Right kidney (tissue), 1 donor: Measurements from ENCODE around the gene LCN15.

Experiments used
- DNase-seq: peaks from one replicate; pipeline ENCODE4 v3.0.0-alpha.2; 2016

The LCN15 gene

DNA sequence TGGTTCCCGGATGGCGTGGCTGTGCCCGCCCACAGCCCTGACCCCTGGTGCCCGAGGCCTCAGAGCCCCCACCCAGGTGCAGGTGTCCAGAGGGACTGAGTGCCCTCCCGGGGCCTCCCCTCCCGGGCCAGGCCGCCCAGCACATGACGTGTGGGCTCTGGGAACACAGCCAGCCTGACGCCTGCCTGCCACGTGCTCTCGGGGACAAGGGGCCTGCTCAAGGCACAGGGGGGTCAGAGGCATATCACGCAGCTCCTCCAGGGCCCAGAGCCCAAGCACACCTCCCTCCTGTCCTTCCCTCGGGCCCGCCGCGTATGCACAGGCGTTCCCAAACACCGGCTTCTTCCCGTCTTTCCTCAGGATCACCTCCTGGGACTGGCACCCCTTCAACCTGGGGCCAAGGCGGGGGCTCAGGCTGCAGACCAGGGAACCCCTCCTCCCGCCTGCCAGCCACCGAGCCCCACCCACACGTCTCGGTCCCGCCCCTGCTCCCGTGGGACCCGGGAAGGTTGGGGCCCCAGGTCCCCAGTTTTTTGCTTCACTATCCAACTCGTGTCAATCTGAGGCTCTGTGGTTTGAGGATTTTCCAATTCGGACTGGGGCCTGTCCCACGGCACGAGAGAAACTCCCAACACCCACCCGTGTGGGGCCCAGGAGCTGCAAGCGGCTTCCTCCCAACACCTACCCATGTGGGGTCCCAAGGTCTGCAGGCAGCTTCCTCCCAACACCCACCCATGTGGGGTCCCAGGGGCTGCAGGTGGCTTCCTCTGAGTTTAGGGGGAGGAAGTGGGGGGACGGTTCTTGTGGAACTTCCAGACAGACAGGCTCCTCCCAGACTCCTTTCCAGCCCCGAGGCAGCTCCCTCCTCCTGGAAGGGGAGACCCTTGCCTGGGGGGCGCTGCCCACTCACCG, 23.1 kb downstream of the LCN15 start:
- no peak for DNase-seq

DNA sequence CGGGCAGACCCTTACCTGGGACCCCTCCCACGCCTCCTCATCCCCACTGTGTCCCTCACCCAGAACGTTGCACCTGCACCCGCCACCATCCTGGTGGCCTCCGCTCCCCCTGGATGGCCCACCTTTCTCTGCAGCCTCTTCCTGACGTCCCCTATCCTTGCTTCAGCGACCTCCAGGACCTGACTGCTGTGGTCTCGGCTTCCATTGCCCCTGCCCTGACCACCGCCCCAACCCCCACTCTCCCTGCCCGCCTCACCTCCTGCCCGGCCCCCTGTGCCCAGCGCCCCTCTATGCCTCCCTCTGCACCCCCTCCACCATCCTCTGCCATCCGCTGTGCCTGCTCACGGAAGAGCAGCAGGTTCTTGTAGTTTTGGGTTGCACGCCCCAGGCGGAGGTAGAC, 23.8 kb downstream of the LCN15 start:
- no peak for DNase-seq

DNA sequence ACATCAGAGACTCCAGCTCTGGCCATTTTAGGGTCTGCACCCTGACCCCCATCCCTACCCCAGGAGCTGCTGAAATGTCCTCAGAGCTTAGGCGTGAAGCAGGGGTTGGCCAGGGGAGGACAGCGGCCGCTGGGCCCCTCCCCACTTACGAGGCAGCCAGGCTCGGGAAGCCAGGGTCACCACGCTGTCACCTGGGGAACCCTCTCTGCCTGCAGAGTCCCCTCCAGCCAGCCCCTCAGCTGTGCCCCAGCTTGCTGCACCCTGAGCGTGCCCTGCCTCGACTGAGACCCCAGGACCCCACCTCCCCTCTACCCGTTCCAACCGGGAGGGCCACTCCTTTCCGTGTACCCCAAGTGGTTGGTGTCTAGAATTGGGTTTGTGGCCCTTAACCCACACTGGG, 24.2 kb downstream of the LCN15 start:
- no peak for DNase-seq

DNA sequence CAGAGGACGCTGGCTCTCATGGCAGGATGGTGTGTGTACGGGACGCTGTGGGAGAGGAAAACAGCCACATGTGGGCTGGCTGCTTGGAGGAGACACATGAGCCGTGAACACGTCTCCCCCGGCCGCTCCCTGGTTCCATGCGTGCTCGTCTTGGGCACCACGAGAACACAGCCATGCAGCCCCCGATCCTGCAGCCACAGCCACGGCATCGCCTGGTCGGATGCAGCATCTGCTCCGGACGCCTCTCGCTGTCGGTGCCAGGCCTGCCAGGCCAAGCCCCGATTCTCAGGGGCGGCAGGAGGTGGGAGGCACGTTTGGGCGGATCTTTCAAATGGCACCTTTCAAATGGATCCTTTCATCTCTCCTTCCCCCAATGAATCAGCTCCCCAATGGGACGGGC, 24.8 kb downstream of the LCN15 start:
- no peak for DNase-seq

DNA sequence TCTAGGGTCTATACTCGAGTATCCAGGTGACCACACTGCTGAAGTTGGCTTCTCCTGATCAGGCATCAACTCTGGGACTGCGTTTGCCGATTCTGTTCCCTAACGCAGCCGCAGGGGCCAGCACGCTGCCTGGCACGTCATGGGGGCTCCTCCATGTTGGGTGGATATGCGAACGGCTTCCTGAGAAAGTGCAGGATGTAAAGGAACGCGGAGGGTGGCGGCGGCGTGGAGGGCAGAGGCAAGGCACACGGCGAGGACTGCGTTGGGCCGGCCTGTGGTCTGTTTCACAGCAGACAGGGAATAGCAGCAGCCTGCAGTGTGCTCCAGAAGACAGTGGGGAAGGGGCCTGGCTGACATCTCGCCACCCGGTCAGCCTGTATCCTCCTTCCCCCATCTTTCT, 25.4 kb downstream of the LCN15 start:
- no peak for DNase-seq

DNA sequence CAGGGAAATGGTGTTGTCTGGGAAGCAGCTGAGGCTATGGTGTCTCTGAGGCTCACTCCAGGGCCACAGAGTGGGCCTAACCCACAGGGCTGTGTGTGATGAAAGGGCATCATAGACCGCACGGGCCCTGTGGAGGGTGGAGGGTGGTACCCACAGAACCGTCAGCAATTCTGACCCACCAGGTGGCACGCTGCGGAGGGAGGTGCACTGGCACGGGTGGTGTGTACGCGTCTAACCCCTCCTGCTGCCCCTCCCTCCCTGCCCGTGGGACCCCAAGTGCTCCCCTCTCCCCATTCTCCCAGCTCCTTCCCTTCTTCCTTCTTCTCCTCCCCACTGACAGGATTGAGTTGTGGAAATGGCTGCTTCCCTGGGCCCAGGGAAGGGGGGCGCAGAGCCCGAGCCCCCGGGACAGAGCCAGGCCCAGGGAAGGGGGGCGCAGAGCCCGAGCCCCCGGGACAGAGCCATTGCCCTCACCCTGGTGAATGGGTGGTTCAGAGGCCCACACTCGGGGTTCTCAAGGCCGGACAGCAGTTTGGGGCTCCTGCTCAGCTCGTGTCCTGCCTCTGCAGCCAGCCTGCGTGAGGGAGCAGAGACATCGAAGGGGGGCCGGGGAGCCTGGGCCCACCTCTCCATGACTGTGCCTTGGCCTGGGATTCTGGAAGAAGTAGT, 28.4 kb downstream of the LCN15 start:
- no peak for DNase-seq

DNA sequence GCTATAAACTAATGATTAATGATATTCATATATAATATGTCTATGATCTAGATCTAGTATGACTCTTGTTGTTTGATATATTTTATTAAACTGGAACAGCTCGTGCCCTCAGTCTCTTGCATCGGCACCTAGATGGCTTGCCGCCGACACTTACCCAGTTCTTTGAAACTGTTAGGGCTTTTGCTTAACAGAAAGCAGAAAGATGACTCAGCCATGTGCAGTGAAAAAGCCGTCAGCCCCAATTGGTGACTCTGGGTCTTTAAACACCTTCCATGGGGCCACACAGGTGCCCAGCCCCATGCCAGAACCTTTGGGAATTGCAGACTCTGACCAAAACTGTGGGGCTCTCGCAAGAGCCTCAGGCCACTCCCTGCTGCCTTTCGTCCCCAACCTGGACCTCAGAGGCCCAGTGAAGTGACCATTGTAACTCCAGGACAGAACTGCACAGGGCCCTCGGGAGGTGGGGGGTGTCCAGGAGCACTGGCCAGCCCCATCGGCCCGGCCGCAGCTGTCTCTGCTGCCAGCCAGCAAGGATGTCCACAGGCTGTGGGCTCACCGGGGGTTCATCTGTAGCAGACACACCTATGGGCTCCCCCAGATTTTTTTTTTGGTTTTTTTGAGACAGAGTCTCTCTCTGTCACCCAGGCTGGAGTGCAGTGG, 29.4 kb downstream of the LCN15 start:
- no peak for DNase-seq

DNA sequence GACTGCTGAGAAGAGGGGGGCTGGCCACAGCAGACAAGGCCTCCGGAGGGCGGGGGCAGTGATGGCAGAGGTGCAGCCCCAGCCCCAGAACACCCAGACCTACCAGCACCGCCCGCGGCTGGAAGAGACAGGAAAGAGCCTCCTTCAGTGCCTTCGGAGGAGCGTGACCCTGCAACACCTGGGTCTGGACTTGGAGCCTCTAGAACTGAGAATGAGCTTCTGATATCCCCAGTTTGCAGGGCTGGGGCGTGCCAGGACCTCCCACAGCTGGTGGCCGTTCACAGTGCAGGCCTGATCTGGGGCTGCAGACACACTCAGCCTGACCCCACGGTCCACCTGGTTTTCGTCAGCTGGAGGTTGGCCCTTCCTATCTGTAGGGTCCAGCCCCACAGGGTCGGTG, 30.7 kb downstream of the LCN15 start:
- no peak for DNase-seq

DNA sequence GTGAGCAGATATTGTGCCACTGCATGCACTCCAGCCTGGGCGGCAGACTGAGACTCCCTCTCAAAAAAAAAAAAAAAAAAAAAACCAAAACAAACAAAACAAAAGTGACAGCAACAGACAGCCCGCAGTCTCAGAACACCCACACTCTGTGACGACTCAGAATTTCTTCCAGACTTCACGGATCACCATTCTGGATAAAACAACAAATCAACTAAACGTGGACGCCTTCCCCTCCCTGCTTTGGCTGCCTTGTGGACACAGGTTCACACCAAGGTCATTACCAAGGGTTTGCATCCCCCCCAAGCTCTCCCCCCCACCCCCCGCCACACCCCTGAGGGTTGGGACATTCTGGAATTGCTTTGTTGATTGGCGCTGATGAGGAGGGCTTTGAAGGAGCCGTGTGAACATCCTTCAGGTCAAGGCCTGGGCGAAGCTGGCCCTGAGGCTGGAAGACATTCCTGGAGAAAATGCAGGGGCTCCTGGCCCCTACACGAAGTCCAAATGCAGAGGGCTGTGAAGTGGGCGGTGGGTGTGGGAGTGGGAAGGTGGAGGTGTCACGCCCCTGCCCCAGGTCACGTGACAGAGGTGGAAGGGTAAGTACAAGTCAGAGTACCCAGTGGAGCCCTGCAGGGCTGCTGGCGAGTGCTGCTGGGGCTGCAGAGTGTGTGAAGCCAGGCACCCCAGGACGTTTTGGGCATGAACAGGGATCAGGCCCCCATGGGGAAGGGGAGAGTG, 31.7 kb downstream of the LCN15 start:
- DNase-seq: no peak

DNA sequence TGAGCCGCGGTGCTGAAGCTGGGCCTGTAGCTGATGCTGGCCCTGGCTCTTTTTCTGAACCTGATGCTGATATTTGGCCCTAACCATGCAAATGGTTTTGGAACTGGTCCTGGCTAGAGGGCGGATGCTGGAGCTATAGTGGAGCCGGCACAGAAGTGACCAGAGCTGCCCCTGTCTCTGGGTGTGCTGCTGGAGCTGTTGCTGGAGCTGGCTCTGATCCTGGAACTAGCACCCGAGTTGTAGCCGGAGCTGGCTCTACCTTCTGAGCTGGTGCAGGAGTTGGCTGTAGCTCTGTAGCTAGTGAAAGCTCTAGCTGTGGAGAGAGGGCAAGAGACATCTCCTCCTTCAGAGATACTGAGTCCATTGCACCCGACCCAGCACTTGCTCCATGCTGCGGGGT, 34.4 kb downstream of the LCN15 start:
- DNase-seq: no peak

DNA sequence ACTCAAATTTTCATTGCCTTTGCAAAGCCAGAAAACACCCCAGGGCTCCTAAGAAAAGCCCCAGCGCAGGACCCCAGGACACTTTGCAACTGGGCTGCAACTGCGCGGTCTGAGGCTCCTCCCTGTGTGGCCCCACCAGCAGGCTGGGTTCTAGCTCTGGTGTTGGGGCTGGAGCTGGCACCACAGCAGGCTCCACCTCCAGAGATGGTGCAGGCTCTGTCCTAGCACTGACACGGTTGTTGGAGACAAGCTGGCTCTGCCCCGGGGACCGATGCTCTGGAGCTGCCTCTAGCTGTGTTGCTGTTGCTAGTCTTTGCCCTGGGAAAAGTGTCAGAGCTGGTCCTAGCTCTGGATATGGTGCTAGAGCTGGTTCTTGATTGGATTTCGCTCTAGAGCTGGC, 35.2 kb downstream of the LCN15 start:
- no peak for DNase-seq

DNA sequence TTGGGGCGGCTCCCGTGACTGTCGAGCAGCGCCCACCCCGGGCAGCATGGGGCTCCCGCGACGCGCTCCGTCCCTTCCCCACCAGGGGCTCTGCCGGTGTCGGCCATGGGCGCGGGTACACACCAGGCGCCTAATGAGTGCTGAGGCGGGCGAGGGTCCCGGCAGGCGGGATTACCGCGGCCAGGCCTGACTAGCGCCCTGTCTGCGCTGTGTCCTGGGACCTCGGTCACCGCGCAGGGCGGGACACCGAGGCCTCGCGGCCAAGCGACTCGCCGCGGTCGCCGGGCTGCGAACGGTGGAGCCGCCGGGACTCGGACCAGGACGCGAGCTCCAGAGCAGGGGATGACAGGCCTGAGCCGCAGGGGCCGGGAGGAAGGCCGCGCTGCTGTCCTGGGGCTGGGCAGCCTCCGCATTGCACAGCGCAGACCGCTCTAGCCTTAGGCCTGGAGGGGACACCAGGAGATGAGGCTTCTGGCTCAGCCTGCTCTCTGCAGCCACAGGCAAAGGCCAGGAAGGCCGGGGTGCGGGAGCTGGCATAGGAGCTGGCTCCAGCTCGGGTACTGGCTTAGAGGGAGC, 35.7 kb downstream of the LCN15 start:
- DNase-seq: peak; percentile 78

DNA sequence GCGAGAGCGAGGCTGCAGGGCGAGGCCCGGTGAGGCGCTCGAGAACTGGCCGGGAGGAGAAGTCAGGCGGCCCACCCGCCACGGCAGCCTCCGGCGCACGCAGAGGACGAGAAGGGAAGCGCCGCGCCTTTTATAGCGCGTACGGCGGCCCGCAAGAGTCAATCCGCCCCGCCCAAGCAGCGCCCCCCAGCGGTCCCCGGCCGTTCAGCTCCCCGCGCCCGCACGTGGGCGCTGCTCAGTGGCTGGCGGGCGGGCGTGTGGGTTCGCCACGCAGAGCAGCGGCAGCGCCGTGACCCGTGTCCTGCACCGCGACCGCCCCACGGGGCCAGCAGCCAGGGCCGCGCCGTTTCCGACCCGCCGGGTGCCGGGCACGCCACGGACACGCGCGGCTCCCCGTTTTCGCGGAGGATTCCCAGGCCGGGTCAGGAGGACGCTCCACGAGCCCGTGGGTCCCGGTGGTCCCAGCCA, 36.2 kb downstream of the LCN15 start:
- peak; percentile 82 for DNase-seq

DNA sequence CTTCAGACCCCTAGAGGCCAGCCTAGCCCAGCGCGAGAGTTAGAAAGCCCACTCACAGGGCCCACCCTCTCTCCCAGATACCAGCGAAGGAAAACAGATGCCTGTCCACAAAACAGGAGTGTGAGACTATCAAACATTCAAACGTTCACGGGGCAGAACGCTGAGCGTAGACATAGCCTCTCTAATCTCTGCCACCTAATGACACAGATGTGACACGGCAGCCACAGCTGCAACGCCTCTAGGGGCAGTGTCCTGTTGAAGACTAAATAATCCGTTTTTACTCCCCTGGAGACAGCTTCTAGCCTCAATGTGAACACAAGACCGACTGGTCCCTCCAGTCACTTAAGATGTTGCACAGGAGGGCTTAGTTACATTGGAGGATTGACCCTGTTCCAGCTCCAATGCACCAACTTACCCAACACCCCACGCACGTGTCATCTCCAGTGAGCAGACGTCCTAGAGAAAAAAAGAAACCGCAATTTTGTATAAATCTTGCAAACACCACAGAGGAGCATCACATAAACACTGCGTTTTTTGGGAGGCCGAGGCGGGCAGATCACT, 37.6 kb downstream of the LCN15 start:
- no peak for DNase-seq

DNA sequence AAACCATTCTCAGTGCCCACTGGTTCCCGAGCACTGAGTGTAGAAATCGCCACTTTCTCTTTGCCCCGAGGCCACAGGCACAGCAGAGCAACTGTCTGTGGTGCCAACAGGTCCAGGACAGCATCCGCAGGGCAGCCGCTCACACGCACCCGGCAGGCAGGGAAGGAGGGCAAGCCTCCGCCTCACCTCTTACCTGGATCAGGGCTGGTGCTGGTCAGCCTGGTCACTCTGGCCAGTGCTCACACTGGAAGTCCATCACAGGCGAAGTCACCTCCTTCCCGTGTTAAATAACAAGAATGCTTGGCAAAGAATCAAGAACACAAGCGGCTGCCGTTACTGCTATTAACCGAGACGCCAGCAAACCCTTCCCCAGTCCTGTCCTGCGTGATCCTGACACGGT, 38.2 kb downstream of the LCN15 start:
- DNase-seq: no peak

DNA sequence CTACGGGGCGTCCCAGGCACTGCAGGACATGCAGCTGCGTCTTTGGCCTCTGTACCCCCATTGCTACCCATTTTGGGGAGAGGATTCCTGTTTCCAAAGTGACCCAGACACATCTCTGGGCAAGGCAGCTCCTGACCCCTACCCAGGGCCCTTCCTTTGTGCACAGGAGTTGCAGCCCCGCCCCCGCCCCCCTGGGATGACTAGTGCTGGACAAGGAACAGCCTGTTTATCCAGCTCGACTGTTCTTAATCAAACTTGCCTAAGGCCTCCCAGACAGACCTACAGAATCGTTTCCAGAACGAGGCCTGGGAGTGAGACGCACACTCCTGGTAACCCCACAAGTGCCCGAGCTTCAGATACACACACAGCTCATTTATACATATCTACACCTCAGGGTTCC, 38.7 kb downstream of the LCN15 start:
- DNase-seq: no peak

DNA sequence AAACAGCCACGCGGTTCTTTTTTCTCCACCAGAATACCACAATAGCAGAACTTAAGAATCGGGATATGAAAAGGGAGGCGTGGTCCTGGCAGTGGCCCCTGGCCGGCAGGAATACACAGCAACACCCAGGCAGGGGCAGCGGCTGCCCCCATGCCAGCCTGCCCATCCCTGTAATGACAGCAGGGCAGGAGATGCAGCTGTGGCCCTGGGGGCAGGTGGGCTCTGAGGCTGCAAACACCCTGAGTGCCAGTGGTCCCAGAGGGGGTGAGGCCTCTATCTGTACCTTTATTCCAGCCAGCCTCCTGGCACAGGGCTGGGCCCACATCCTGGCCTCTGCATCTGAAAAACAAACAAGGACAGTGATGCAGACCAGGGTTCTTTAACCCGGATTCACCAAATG, 39.5 kb downstream of the LCN15 start:
- no peak for DNase-seq

DNA sequence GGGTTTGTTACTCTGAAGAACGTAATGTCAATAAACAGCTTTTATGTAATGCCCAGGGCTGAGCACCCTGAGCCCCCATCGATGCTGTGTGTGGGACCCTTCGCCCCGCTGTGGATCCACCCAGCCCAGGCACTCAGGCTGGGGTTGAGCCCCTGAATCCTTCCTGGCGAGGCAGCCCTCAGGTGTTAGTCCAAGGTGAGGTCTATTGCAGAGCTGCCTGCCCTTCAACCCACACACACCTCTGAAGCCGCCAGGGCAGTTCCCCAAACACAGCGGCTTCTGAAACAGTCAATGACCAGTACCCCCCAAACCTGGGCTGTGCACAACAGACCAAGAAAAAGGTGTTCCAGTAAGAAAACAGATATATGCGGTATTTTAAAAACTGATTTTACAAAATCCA, 40.3 kb downstream of the LCN15 start:
- DNase-seq: no peak

DNA sequence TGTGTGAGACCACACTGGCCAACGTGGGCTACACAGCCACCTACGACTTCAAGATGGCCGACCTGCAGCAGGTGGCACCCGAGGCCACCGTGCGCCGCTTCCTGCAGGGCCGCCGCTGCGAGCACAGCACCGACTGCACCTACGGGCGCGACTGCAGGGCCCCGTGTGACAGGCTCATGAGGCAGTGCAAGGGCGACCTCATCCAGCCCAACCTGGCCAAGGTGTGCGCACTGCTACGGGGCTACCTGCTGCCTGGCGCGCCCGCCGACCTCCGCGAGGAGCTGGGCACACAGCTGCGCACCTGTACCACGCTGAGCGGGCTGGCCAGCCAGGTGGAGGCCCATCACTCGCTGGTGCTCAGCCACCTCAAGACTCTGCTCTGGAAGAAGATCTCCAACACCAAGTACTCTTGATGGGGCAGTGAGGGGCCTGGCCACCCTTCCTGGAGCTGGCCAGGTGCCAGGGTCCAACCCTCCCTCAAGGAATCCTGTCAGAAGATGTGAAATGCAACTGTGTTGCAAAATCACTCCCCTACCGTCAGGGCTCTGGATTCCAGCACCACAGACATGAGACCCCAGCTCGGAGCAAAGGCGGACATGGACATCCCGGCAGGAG, 40.8 kb downstream of the LCN15 start:
- no peak for DNase-seq

DNA sequence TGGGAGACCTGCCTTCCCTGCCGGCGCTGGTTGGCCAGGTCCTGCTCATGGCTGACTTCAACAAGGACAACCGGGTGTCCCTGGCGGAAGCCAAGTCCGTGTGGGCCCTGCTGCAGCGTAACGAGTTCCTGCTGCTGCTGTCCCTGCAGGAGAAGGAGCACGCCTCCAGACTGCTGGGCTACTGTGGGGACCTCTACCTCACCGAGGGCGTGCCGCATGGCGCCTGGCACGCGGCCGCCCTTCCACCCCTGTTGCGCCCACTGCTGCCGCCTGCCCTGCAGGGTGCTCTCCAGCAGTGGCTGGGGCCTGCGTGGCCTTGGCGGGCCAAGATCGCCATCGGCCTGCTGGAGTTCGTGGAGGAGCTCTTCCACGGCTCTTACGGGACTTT, 41.4 kb downstream of the LCN15 start:
- DNase-seq: no peak
